A549 (cell line): Measurements from ENCODE around the gene GRID2. TPM values are rescaled to one million over a fixed set of nuclear protein-coding genes. Genes with fewer than 3 reads are reported as not detected.

Experiments used
- ATAC-seq, 2 experiments: fragments of 200-7000 bp in 1 of 2; fragments of >200 bp in 1 of 2; cut with Nextera tagmentation in 1 of 2; cut with Tn5 transposase in 1 of 2; 3 replicates each; pipeline versions ENCODE4 v1.8.0 to v1.9.1; 2018 to 2020; ENCODE audit warnings: mild to moderate bottlenecking in 1 of 2, moderate library complexity in 1 of 2
- CTCF ChIA-PET: fragments of 300-600 bp; sonication (Branson Sonifier 250); formaldehyde crosslinking; extraction: SDS; loops from one replicate; lab custom pipeline; 2021; ENCODE audit warnings: antibody characterized with exemption, inconsistent platforms; lab: Yijun Ruan, JAX
- POLR2A ChIA-PET: fragments of 350-600 bp; formaldehyde crosslinking; extraction: SDS; loops from one replicate; lab custom pipeline; 2021; ENCODE audit warnings: antibody characterized with exemption, inconsistent platforms; lab: Yijun Ruan, JAX
- DNase-seq, 2 experiments: peaks; one replicate each; pipeline versions ENCODE4 v3.0.0 to v3.0.0-alpha.2; 2011 to 2016; ENCODE audit warnings: low read depth in 1 of 2, low spot score in 1 of 2
- FAIRE-seq: peaks from 2 replicates; lab custom pipeline; 2011; peaks lifted over from hg19 to GRCh38; lab: Jason Lieb, UNC
- H3K27ac ChIP-seq, 2 experiments: fragments of >200 bp; sonication (Bioruptor Twin); formaldehyde crosslinking; 3 replicates each; pipeline ENCODE4 v1.5.1; 2016 to 2017
- H3K4me1 ChIP-seq: fragments of >200 bp; sonication (Bioruptor Twin); formaldehyde crosslinking; 3 replicates; pipeline ENCODE4 v1.6.1; 2016
- H3K4me2 ChIP-seq: fragments of >200 bp; sonication (Bioruptor Twin); formaldehyde crosslinking; 3 replicates; pipeline ENCODE4 v1.6.1; 2016
- H3K4me3 ChIP-seq: fragments of >200 bp; sonication (Bioruptor Twin); formaldehyde crosslinking; 3 replicates; pipeline ENCODE4 v1.5.1; 2016
- H3K9me3 ChIP-seq: fragments of >200 bp; sonication (Bioruptor Twin); formaldehyde crosslinking; 3 replicates; pipeline ENCODE4 v1.6.1; 2016
- ATOH8 ChIP-seq: fragments of 250-450 bp; sonication (Bioruptor Pico); IDR thresholded peaks from 2 replicates; pipeline ENCODE4 v1.5.0; 2020; ENCODE audit warnings: low read depth, mild to moderate bottlenecking, moderate library complexity
- CBX2 ChIP-seq: fragments of 200-600 bp; sonication (generic); IDR thresholded peaks from 2 replicates; pipeline ENCODE4 v1.6.1; 2016; ENCODE audit warnings: low read depth, mild to moderate bottlenecking, borderline replicate concordance
- CBX8 ChIP-seq: fragments of 200-600 bp; sonication (generic); IDR thresholded peaks from 2 replicates; pipeline ENCODE4 v1.6.1; 2016
- CHD2 ChIP-seq: fragments of 150-350 bp; IDR thresholded peaks from 2 replicates; pipeline ENCODE4 v1.6.1; 2014; ENCODE audit warnings: low read length; ENCODE audit not compliant: partially characterized antibody
- EP300 ChIP-seq, 2 experiments: fragments of >200 bp; sonication (Bioruptor Twin); formaldehyde crosslinking; IDR thresholded peaks; 2 replicates in 1 of 2; 3 replicates in 1 of 2; pipeline ENCODE4 v1.6.1; 2016 to 2017
- ESRRA ChIP-seq: fragments of 150-350 bp; IDR thresholded peaks from 2 replicates; pipeline ENCODE4 v1.6.1; 2014; ENCODE audit warnings: mild to moderate bottlenecking, low read length, borderline replicate concordance
- FOSB ChIP-seq: fragments of 250-450 bp; sonication (Bioruptor Pico); IDR thresholded peaks from 2 replicates; pipeline ENCODE4 v1.5.0; 2020; ENCODE audit warnings: mild to moderate bottlenecking, moderate library complexity
- GATA3 ChIP-seq: IDR thresholded peaks from 2 replicates; pipeline ENCODE4 v1.6.1; 2012; ENCODE audit warnings: borderline replicate concordance
- HDAC2 ChIP-seq: fragments of 200-600 bp; sonication (generic); IDR thresholded peaks from 2 replicates; pipeline ENCODE4 v1.6.1; 2016
- HES2 ChIP-seq: fragments of >200 bp; sonication (Bioruptor Twin); formaldehyde crosslinking; IDR thresholded peaks from 2 replicates; pipeline ENCODE4 v1.6.1; 2016
- HEYL ChIP-seq: fragments of 250-450 bp; sonication (Bioruptor Pico); IDR thresholded peaks from 2 replicates; pipeline ENCODE4 v1.8.0; 2021; ENCODE audit warnings: mild to moderate bottlenecking, moderate library complexity
- HOXA7 ChIP-seq: fragments of 250-450 bp; sonication (Bioruptor Pico); IDR thresholded peaks from 2 replicates; pipeline ENCODE4 v1.5.0; 2020; ENCODE audit warnings: mild to moderate bottlenecking, moderate library complexity
- HOXB13 ChIP-seq: fragments of 250-450 bp; sonication (Bioruptor Pico); IDR thresholded peaks from 2 replicates; pipeline ENCODE4 v1.5.0; 2020; ENCODE audit warnings: low read depth, mild to moderate bottlenecking, moderate library complexity
- JUN ChIP-seq, 2 experiments: fragments of >200 bp; sonication (Bioruptor Twin); formaldehyde crosslinking; IDR thresholded peaks; 2 replicates in 1 of 2; 3 replicates in 1 of 2; pipeline ENCODE4 v1.6.1; 2016 to 2017
- JUNB ChIP-seq: fragments of >200 bp; sonication (Bioruptor Twin); formaldehyde crosslinking; IDR thresholded peaks from 2 replicates; pipeline ENCODE4 v1.6.1; 2016
- MAFK ChIP-seq: fragments of 450-650 bp; IDR thresholded peaks from 2 replicates; pipeline ENCODE4 v1.6.1; 2014; ENCODE audit not compliant: partially characterized antibody
- NPAS2 ChIP-seq: fragments of 250-450 bp; sonication (Bioruptor Pico); IDR thresholded peaks from 2 replicates; pipeline ENCODE4 v1.8.0; 2022; ENCODE audit warnings: mild to moderate bottlenecking, moderate library complexity, borderline replicate concordance
- PHF8 ChIP-seq: fragments of 200-600 bp; sonication (generic); IDR thresholded peaks from 2 replicates; pipeline ENCODE4 v1.6.1; 2016; ENCODE audit warnings: low read depth, mild to moderate bottlenecking, antibody characterized with exemption, moderate library complexity, borderline replicate concordance
- POLR2A ChIP-seq: IDR thresholded peaks from 2 replicates; pipeline ENCODE4 v1.6.1; 2012; ENCODE audit warnings: mild to moderate bottlenecking, low read length
- POLR2AphosphoS2 ChIP-seq: conservative IDR thresholded peaks from 2 replicates; pipeline ENCODE4 v1.6.1; 2012; ENCODE audit warnings: low read length, improper control_type of control experiment, inconsistent platforms
- RCOR1 ChIP-seq: fragments of 150-350 bp; IDR thresholded peaks from 2 replicates; pipeline ENCODE4 v1.6.1; 2014; ENCODE audit warnings: antibody characterized with exemption, low read length, low read depth
- RFX5 ChIP-seq: fragments of 450-650 bp; IDR thresholded peaks from 2 replicates; pipeline ENCODE4 v1.7.1; 2014; ENCODE audit warnings: antibody characterized with exemption, mild to moderate bottlenecking, moderate library complexity
- RNF2 ChIP-seq: fragments of 200-600 bp; sonication (generic); IDR thresholded peaks from 2 replicates; pipeline ENCODE4 v1.6.1; 2016; ENCODE audit warnings: low read depth, mild to moderate bottlenecking, antibody characterized with exemption, moderate library complexity, borderline replicate concordance
- SMC3 ChIP-seq: fragments of >200 bp; sonication (Bioruptor Twin); formaldehyde crosslinking; IDR thresholded peaks from 3 replicates; pipeline ENCODE4 v1.6.1; 2018; ENCODE audit warnings: inconsistent platforms
- SREBF2 ChIP-seq: fragments of 450-650 bp; IDR thresholded peaks from 2 replicates; pipeline ENCODE4 v1.6.1; 2014; ENCODE audit warnings: mild to moderate bottlenecking, moderate library complexity
- TP53 ChIP-seq: fragments of 250-450 bp; sonication (Bioruptor Pico); IDR thresholded peaks from 2 replicates; pipeline ENCODE4 v1.5.0; 2021; ENCODE audit warnings: mild to moderate bottlenecking, moderate library complexity
- ZC3H11A ChIP-seq: fragments of 450-650 bp; IDR thresholded peaks from 2 replicates; pipeline ENCODE4 v1.6.1; 2014; ENCODE audit warnings: antibody characterized with exemption, mild to moderate bottlenecking
- ZSCAN20 ChIP-seq: fragments of 250-450 bp; sonication (Bioruptor Pico); IDR thresholded peaks from 2 replicates; pipeline ENCODE4 v1.8.0; 2022; ENCODE audit warnings: mild to moderate bottlenecking, moderate library complexity
- WGBS: methylation state at CpG from one replicate; pipeline ENCODE4 v1.1.6; 2017; ENCODE audit errors: missing lambda C conversion rate; 5-methylcytosine and 5-hydroxymethylcytosine counted together
- polyA plus RNA-seq, 4 experiments: library from polyadenylated mRNA; depleted of rRNA in 3 of 4; stranded (reverse); fragments of >200 nt; fragmentation: RNase III in 1 of 4; extraction: RNeasy Plus Mini Kit Qiagen cat#74134 plus additional on column Dnase treatment in 1 of 4; gene quantifications; 2 replicates in 3 of 4; 3 replicates in 1 of 4; pipeline ENCODE4 v1.2.3, GENCODE V29; 2011 to 2017
- TF ChIP-seq, protein P1 (sequence below): IDR thresholded peaks from 2 replicates; pipeline ENCODE4 v1.6.1; 2012
- TF ChIP-seq, protein P2 (sequence below): fragments of 250-450 bp; sonication (Bioruptor Pico); IDR thresholded peaks from 2 replicates; pipeline ENCODE4 v1.5.0; 2021; ENCODE audit warnings: mild to moderate bottlenecking, moderate library complexity, borderline replicate concordance
- TF ChIP-seq, protein P3 (sequence below): fragments of >200 bp; sonication (Bioruptor Twin); formaldehyde crosslinking; IDR thresholded peaks from 3 replicates; pipeline ENCODE4 v1.6.1; 2016

The GRID2 gene
- polyA plus RNA-seq, 2 of the 4 experiments (the other 2 are of a cell fraction) = not detected

DNA sequence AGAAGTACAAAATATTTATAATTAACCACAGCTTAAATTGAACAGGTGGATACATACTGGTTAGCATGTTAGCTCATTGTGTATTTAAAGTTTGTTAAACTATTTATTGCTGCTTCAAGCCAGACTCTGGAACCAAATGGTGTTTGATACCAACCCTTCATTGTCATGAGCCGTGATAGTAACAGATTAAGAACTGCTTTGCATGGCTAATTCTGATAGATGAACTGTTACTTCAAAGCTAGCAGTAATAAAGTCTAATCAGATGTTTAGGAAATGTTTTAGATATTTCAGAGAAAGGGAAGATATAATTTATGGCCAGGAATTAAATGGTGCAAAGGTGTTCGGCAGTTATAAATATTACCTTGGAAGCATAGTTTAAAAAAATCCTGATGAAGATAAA is 848.7 kb downstream of the GRID2 start:
- POLR2A ChIA-PET = no interaction called here
- TF ChIP-seq FOSB (no peak), POLR2A (no peak), RFX5 (no peak), CBX8 (no peak), JUN (IDR thresholded peaks at IDR 0.05) (no peak), ATOH8 (CRISPR knock-in tag) (no peak), HEYL (no peak), POLR2AphosphoS2 (no peak), ESRRA (no peak), HES2 (no peak), TP53 (no peak), HDAC2 (no peak), NPAS2 (CRISPR knock-in tag) (no peak), GATA3 (no peak)
- TF ChIP-seq, protein P1, sequence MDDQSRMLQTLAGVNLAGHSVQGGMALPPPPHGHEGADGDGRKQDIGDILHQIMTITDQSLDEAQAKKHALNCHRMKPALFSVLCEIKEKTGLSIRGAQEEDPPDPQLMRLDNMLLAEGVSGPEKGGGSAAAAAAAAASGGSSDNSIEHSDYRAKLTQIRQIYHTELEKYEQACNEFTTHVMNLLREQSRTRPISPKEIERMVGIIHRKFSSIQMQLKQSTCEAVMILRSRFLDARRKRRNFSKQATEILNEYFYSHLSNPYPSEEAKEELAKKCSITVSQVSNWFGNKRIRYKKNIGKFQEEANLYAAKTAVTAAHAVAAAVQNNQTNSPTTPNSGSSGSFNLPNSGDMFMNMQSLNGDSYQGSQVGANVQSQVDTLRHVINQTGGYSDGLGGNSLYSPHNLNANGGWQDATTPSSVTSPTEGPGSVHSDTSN = no peak
- TF ChIP-seq, all 56 proteins: peak for 0
- no peak for ATAC-seq

DNA sequence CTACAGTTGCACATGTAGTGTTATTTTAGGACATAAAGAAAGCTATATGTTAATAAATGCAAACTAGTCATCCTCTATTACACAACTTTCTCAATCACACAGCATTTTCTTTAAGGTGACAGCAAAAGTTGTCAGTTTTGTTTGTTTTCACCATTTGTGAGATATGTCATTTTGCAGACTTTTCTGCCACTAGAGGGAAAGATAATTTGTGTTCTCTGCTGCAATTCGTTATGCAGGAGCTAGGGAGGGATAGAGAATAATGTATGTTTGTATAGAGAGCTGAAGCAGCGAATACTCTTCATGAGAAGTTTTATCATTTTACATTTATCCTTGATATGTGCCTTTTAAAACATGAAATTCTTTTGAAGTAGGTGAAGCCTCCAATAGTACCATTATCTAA is 854.2 kb downstream of the GRID2 start:
- Histone ChIP-seq H3K4me2 (no peak overlapping the region), H3K9me3 (no peaks in the 10 kb centered on the region), H3K4me1 (no peaks in the 10 kb centered on the region), H3K4me3 (no peak overlapping the region), H3K27ac (no peak overlapping the region)
- ATAC-seq (no peak), FAIRE-seq (no peak), DNase-seq (peak in 1 of 2 experiments; percentile 1)
- TF ChIP-seq POLR2AphosphoS2 (no peak), PHF8 (no peak), FOSB (no peak), HOXB13 (CRISPR knock-in tag) (no peak), ZSCAN20 (CRISPR knock-in tag) (no peak), HOXA7 (CRISPR knock-in tag) (no peak), GATA3 (no peak), RNF2 (no peak), ZC3H11A (no peak), JUNB (no peak), SMC3 (no peak), MAFK (no peak), SREBF2 (no peak), EP300 (IDR thresholded peaks at IDR 0.05) (no peak), CBX2 (no peak), CHD2 (no peak), RCOR1 (no peak), POLR2A (no peak)
- TF ChIP-seq, protein P2, sequence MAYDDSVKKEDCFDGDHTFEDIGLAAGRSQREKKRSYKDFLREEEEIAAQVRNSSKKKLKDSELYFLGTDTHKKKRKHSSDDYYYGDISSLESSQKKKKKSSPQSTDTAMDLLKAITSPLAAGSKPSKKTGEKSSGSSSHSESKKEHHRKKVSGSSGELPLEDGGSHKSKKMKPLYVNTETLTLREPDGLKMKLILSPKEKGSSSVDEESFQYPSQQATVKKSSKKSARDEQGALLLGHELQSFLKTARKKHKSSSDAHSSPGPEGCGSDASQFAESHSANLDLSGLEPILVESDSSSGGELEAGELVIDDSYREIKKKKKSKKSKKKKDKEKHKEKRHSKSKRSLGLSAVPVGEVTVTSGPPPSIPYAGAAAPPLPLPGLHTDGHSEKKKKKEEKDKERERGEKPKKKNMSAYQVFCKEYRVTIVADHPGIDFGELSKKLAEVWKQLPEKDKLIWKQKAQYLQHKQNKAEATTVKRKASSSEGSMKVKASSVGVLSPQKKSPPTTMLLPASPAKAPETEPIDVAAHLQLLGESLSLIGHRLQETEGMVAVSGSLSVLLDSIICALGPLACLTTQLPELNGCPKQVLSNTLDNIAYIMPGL = no peak
- TF ChIP-seq, protein P3, sequence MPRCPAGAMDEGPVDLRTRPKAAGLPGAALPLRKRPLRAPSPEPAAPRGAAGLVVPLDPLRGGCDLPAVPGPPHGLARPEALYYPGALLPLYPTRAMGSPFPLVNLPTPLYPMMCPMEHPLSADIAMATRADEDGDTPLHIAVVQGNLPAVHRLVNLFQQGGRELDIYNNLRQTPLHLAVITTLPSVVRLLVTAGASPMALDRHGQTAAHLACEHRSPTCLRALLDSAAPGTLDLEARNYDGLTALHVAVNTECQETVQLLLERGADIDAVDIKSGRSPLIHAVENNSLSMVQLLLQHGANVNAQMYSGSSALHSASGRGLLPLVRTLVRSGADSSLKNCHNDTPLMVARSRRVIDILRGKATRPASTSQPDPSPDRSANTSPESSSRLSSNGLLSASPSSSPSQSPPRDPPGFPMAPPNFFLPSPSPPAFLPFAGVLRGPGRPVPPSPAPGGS = no peak
- ChIA-PET CTCF (interaction anchor here (0.7 kb wide), 1 partner anchor 37 kb away, joined by 3 read pairs; no protein-coding TSS in a partner anchor), POLR2A (no interaction called here)
- 12% methylated on average over 2 of the region's 2 CpGs for WGBS

More for the DNA sequence above, 848.7 kb downstream of the GRID2 start:
- DNase-seq (no peak), FAIRE-seq (no peak)
- WGBS = 66% methylated on average over 2 of the region's 2 CpGs
- Histone ChIP-seq H3K4me3 (no peak overlapping the region), H3K27ac (no peak overlapping the region), H3K4me1 (no peaks in the 10 kb centered on the region), H3K4me2 (no peak overlapping the region), H3K9me3 (no peaks in the 10 kb centered on the region)
- CTCF ChIA-PET = no interaction called here
